ENCODE measurements around the gene FAM163B. TPM values are rescaled to one million over a fixed set of nuclear protein-coding genes. Genes with fewer than 3 reads are reported as not detected.
A peak's percentile ranks its signal among the peaks of the same experiment; 100 is the strongest.

FAM163B gene
- total and polyA plus RNA-seq, 2 of the 8 experiments (the other 6 are each of a cell fraction or from before 2014, with no cell fraction given): 0.63 to 1.0 TPM

DNA sequence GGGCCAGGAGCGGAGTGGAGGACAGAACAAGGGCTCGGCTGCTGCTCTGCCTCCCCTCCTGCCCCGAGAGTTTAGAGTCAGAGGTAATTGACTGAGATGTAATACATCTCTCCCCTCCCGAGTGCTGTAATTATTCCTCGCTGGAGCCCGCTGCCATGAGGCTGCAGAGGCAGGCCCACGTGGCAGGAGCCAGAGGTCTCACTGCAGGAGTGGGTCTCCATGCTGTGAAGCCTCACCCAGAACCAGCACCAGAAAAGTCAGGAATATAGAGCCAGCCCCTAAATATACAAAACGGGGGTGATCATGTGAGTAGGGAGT, 2.5 kb downstream of the FAM163B start:
- Histone ChIP-seq H2BK20ac (ENCODE audit: low read length) (no peak overlapping the region), H3K4me1 (replicated peaks in 1 of 4; ENCODE audit: control insufficient read depth in 3 of 4, insufficient read depth in 4 of 4, low read length in 3 of 4) (peaks cover 0 to 7% (median 3%) of the 10 kb centered on the region in 4 experiments; a peak in 5 of 7 replicates), H3K23me2 (ENCODE audit: low read depth, low read length) (peaks cover 4% of the 10 kb centered on the region; the same call in 1 of the 2 replicates), H3K36me3 (ENCODE audit: control insufficient read depth in 2 of 4, insufficient read depth in 4 of 4, low read length in 3 of 4) (no peaks in the 10 kb centered on the region), H3K4me2 (ENCODE audit: insufficient read depth in 1 of 2, low read depth in 2 of 2, low read length in 2 of 2) (no peak overlapping the region), H3K18ac (ENCODE audit: extremely low read depth, low read length) (no peak overlapping the region), H3K56ac (replicated peaks; ENCODE audit: insufficient read length, low read depth, low read length) (no peak overlapping the region), H3K23ac (ENCODE audit: insufficient read length) (no peak overlapping the region), H3K9ac (replicated peaks in 1 of 4; ENCODE audit: extremely low read depth in 1 of 4, low read depth in 3 of 4, low read length in 3 of 4) (no peak overlapping the region), H3K27ac (ENCODE audit: low read depth, low read length) (no peak overlapping the region), H3K79me1 (ENCODE audit: low read depth, low read length) (no peaks in the 10 kb centered on the region), H2BK5ac (ENCODE audit: low read depth, low read length) (no peak overlapping the region), H4K20me1 (replicated peaks in 1 of 2; ENCODE audit: control insufficient read depth in 1 of 2, insufficient read depth in 2 of 2, low read length in 2 of 2) (no peaks in the 10 kb centered on the region), H3K4me3 (ENCODE audit: extremely low read depth in 1 of 4, insufficient read depth in 2 of 4, low read depth in 3 of 4, low read length in 4 of 4) (no peak overlapping the region), H2BK120ac (replicated peaks; ENCODE audit: low read depth, low read length) (no peak overlapping the region), H2AFZ (ENCODE audit: low read length) (no peak overlapping the region), H3K79me2 (ENCODE audit: control insufficient read depth in 1 of 2, insufficient read depth in 2 of 2, low read length in 2 of 2) (no peaks in the 10 kb centered on the region), H2AK5ac (ENCODE audit: low read depth, low read length) (no peak overlapping the region), H3K14ac (ENCODE audit: insufficient read length) (no peak overlapping the region), H3K4ac (replicated peaks; ENCODE audit: insufficient read length, low read depth, low read length) (no peak overlapping the region), H2BK12ac (ENCODE audit: low read depth, low read length) (no peak overlapping the region), H4K91ac (replicated peaks; ENCODE audit: insufficient read length, low read length) (no peak overlapping the region), H4K8ac (ENCODE audit: extremely low read depth, insufficient read depth, low read length) (no peak overlapping the region), H3K27me3 (replicated peaks in 1 of 4; ENCODE audit: control insufficient read depth in 3 of 4, extremely low read depth in 1 of 4, insufficient read depth in 3 of 4, low read length in 3 of 4) (peaks cover 5 to 20% (median 15%) of the 10 kb centered on the region in 4 experiments), H4K5ac (ENCODE audit: insufficient read length, low read depth, low read length) (no peak overlapping the region), H2BK15ac (ENCODE audit: low read length) (peak overlapping the region; percentile 8; the same call in 1 of the 2 replicates), H3K9me3 (ENCODE audit: insufficient read depth in 2 of 2, low read depth in 1 of 2, low read length in 1 of 2) (no peaks in the 10 kb centered on the region)
- no peak for DNase-seq (ENCODE audit: low read depth in 1 of 2, low spot score in 2 of 2)
- ChIA-PET POLR2A (ENCODE audit: partially characterized antibody) (no interaction called here), CTCF (ENCODE audit: partially characterized antibody) (interaction anchor here (1.1 to 6.7 kb wide), 4 partner anchors 15 to 120 kb away, joined by 3 to 79 read pairs (median 8); no protein-coding TSS in a partner anchor)
- FAIRE-seq: no peak
- 89% methylated on average over 8 of the region's 8 CpGs; no CpG with 5 or more reads in 1 of the 2 experiments for WGBS, 2 experiments (ENCODE audit: extremely low coverage in 1 of 2, insufficient coverage in 1 of 2, insufficient read length in 1 of 2, insufficient replicate concordance in 2 of 2, low coverage in 1 of 2, low lambda C conversion rate in 2 of 2, missing lambda C conversion rate in 1 of 2)
- TF ChIP-seq EP300 (IDR thresholded peaks at IDR 0.05; ENCODE audit: borderline replicate concordance in 1 of 2, low read depth in 2 of 2, low read length in 2 of 2) (no peak), TAF1 (IDR thresholded peaks at IDR 0.05; ENCODE audit: low read depth, low read length) (no peak), MAFK (IDR thresholded peaks at IDR 0.05; ENCODE audit: low read depth, low read length) (no peak), JUND (IDR thresholded peaks at IDR 0.05; ENCODE audit: low read length) (no peak), KDM5A (IDR thresholded peaks at IDR 0.05; ENCODE audit: low read length) (no peak), SIRT6 (IDR thresholded peaks at IDR 0.05; ENCODE audit: low read length) (no peak), TCF12 (IDR thresholded peaks at IDR 0.05; ENCODE audit: low read depth, low read length) (no peak), BCL11A (IDR thresholded peaks at IDR 0.05; ENCODE audit: low read depth in 2 of 2, low read length in 2 of 2) (no peak), CREB1 (IDR thresholded peaks at IDR 0.05) (no peak), RXRA (IDR thresholded peaks at IDR 0.05; ENCODE audit: insufficient read depth, low read depth, low read length) (no peak), RFX5 (IDR thresholded peaks at IDR 0.05; ENCODE audit: borderline replicate concordance, low read depth, low read length) (no peak), KDM4A (IDR thresholded peaks at IDR 0.05; ENCODE audit: low read depth, low read length, severe bottlenecking) (no peak)
- TF ChIP-seq, protein P1, sequence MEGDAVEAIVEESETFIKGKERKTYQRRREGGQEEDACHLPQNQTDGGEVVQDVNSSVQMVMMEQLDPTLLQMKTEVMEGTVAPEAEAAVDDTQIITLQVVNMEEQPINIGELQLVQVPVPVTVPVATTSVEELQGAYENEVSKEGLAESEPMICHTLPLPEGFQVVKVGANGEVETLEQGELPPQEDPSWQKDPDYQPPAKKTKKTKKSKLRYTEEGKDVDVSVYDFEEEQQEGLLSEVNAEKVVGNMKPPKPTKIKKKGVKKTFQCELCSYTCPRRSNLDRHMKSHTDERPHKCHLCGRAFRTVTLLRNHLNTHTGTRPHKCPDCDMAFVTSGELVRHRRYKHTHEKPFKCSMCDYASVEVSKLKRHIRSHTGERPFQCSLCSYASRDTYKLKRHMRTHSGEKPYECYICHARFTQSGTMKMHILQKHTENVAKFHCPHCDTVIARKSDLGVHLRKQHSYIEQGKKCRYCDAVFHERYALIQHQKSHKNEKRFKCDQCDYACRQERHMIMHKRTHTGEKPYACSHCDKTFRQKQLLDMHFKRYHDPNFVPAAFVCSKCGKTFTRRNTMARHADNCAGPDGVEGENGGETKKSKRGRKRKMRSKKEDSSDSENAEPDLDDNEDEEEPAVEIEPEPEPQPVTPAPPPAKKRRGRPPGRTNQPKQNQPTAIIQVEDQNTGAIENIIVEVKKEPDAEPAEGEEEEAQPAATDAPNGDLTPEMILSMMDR (IDR thresholded peaks at IDR 0.05; ENCODE audit: control extremely low read depth in 1 of 3, insufficient read depth in 1 of 3, low read depth in 1 of 3, low read length in 3 of 3): no peak

Measured in H1 (cell line).